Fibroblast of lung (primary cell): ENCODE measurements around the gene LINS1.

ENCODE experiments used
- EZH2 ChIP-seq: IDR thresholded peaks from 2 replicates; pipeline ENCODE4 v1.5.1; 2012; ENCODE audit warnings: low read length, control low read depth, mild to moderate bottlenecking; ENCODE audit errors: missing control alignments
- TF ChIP-seq, protein P1 (sequence below), 2 donors: IDR thresholded peaks in 1 of 2; conservative IDR thresholded peaks in 1 of 2; 1 replicate in 1 of 2; 2 replicates in 1 of 2; pipeline ENCODE4 v1.5.1; 2011 to 2012; ENCODE audit warnings: low read length in 2 of 2, control low read depth in 1 of 2, inconsistent platforms in 1 of 2, low read depth in 1 of 2, mild to moderate bottlenecking in 1 of 2

DNA sequence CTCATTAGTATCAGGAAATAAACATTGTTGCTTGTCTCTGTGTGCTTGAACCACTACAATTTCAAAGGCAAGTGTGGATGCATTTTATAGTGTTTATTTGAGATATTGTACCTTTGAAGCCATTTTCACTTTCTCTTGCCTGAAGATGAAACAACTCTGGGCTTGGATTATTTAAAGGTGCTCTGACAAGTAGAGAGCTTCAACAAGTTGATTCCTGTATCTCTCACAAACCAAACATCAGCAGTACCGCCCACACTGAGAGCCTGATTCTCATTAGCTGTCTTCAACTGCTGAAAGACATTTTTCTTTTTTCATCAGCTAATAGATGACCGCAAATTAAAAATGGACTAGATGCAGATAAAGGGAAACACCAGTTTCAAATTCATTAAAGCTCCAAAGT, 72.4 kb downstream of the LINS1 start:
- TF ChIP-seq, protein P1, sequence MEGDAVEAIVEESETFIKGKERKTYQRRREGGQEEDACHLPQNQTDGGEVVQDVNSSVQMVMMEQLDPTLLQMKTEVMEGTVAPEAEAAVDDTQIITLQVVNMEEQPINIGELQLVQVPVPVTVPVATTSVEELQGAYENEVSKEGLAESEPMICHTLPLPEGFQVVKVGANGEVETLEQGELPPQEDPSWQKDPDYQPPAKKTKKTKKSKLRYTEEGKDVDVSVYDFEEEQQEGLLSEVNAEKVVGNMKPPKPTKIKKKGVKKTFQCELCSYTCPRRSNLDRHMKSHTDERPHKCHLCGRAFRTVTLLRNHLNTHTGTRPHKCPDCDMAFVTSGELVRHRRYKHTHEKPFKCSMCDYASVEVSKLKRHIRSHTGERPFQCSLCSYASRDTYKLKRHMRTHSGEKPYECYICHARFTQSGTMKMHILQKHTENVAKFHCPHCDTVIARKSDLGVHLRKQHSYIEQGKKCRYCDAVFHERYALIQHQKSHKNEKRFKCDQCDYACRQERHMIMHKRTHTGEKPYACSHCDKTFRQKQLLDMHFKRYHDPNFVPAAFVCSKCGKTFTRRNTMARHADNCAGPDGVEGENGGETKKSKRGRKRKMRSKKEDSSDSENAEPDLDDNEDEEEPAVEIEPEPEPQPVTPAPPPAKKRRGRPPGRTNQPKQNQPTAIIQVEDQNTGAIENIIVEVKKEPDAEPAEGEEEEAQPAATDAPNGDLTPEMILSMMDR (conservative IDR thresholded peaks at IDR 0.05 in 1 of 2, IDR thresholded peaks at IDR 0.05 in 1 of 2; ENCODE audit: low read depth in 1 of 2, low read length in 2 of 2): no peak
- TF ChIP-seq EZH2: no peak
